Amygdala (tissue), 56 donors: Measurements from ENCODE around the gene ARHGAP42.

Experiments
- DNase-seq, 56 donors: peaks; one replicate each; lab custom pipeline; 2025; lab: John Stamatoyannopoulos, UW

ARHGAP42 gene

DNA sequence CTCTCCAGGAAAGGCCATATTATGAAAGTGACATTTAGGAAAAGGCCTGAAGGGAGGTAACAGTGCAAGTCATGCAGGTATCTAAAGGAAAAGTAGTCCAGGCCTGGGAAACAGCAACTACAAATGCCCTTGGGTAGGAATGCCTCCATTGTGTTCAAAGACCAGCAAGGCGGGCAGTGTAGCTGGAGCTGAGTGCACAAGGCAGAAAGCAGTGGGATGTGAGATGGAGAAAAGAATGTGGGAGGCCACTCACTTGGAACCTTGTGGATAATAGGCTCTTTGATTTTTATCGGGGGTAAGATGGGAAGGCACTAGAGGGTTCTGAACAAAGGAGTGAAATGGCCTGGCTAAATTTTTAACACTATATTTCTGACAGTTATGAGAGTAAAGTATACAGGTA lies 253.9 kb downstream of the ARHGAP42 start:
- DNase-seq, result no peak

DNA sequence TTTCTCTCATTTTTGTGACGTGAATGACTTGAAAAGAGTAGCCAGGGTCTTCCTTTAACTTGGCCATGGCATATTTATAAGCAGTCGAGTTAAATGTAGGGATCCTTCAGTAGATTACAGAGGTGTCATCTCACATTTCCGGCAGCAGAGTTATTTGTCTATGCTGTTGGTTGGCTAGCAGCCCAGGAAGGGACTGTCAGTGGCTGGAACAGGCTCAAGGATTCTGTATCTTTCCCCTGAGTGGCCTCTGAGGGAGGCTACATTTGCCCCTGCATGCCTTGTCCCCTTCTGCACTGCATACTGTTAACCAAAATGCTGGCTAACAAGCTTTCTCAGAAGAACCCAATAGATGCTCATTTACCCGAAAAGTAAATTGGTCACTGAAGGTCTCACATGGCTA lies 254.9 kb downstream of the ARHGAP42 start:
- peak in 1 of 56 donors; percentile 7 for DNase-seq

GRCh38 chr11:100948936-100949335 lies 261.8 kb downstream of the ARHGAP42 start:
- no peak for DNase-seq

GRCh38 chr11:100949443-100949842 lies 262.4 kb downstream of the ARHGAP42 start:
- no peak for DNase-seq

GRCh38 chr11:100955318-100955717 lies 268.2 kb downstream of the ARHGAP42 start:
- no peak for DNase-seq

- no peak for DNase-seq
Measured at GRCh38 chr11:100956351-100956750, 269.3 kb downstream of the ARHGAP42 start.

DNA sequence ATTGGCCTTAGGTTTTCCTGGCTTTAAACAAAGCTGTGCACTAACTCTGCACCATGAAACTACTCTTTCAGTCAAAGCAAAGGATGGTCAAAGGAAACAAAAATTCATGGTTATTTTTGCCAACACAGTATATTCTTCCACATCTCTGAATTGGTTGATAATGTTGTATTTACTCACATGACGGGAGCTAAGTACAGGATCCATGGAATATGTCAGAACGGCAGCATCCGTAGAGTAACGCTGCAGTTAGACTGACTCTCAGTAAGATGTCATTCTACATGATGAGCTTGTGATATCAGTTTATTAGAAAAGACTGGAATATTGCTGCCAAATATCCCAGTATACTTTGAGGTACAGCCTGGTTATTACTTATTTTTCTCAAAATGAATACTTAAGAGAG lies 270.4 kb downstream of the ARHGAP42 start:
- DNase-seq, result no peak

DNA sequence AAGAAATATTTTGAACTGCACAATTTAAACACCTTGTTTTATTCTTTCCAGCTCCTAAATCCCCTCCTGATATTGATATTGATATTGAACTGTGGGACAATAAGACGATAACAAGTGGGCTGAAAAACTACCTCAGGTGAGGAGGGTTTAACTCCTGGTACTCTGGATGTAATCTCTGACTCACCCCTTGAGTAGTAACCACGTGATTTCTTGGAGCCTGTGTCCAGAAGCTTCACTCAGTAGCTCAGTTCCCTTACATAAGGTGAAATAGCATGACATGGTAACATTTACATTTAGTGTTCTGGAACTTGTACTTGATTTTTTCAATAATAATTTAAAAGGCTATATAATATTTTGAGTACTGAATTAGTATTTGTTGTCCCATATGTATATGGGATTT lies 274.5 kb downstream of the ARHGAP42 start:
- DNase-seq, result no peak

DNA sequence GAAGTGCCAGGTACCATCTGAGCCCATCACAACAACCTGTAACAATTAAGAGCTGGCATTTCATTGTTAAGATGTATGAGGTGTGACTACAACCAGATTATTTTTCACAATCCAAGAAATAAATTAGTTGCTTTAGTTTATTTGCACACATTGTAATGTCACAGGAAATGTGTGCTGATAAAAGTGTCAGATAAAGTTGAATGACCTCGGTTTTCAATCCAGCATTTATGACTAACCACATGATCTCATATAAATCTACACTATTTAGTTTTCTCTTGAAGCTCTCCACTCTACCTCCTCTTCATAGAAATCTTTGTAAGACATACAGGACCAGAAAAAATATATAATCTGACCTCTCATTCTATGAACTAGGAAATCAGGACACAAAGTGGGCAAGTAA lies 276.3 kb downstream of the ARHGAP42 start:
- DNase-seq, result no peak

DNA sequence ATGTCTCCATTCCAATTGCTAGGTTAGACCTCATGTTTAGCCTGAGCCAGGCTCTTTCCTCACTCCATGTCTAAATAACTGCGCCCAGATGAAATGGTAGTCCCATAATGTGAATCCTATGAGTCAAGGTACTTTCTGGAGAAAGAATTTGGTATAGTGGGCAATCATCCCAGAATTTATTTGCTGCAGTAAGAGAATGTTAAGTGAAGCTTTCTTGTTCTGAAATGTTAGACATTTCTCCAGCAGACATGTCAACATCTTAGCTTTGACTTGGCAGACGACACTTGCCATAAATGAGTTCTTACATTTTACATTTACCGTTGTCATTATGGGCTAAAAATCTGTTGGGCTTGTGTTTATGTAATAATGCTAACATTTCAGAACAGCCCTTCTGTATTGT lies 277.3 kb downstream of the ARHGAP42 start:
- no peak for DNase-seq

DNA sequence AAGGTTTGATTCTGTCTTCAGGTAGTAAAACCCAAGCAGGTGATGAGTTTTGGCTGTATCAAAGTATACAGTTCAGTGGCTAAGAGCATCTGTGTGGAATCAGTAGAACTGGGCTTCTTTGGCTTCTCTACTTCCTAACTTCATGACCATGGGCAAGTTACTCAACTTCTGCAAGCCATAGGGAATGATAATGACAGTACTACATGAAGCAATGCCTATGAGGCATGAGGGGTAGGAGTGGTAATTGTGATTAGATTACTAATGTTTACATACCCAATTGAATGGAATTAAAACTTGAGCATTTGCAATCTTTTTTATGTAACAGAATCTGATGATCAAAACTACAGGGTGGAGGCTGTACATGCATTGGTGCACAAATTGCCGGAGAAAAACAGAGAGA lies 278.3 kb downstream of the ARHGAP42 start:
- DNase-seq, result no peak

DNA sequence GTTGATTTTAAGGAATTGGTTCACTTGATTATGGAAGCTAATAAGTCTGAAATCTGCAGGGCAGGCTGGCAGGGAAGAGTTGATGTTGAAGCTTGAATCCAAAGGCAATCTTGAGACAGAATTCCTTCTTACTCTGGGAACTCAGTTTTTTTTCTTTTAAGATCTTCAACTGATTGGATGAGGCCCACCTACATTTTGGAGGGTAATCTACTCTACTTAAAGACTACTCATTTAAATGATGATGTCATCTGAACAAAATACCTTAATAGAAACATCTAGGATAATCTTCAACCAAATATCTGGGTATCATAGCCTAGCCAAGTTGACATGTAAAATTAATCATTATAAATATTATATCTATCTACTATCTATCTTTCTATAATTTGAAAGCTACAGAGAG lies 279.3 kb downstream of the ARHGAP42 start:
- DNase-seq, result no peak

DNA sequence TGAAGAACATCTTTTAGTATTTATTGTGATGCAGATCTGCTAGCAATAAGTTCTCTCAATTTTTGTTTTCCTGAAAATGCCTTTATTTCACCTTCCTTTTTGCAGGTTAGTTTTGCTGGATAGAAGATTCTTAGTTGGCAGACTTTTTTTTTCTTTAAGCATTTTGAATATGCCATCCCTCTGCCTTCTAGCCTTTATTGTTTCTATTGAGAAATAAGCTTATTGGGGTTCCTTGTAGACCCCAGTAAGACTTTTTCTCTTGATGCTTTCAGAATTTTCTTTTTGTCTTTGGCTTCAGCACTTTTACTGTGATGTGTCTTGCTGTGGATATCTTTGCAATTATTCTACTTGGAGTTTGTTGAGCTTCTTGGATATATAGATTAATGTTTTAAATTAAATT lies 281.9 kb downstream of the ARHGAP42 start:
- DNase-seq, result no peak

- no peak for DNase-seq
Measured at GRCh38 chr11:100970283-100971164, 283.4 kb downstream of the ARHGAP42 start.

DNA sequence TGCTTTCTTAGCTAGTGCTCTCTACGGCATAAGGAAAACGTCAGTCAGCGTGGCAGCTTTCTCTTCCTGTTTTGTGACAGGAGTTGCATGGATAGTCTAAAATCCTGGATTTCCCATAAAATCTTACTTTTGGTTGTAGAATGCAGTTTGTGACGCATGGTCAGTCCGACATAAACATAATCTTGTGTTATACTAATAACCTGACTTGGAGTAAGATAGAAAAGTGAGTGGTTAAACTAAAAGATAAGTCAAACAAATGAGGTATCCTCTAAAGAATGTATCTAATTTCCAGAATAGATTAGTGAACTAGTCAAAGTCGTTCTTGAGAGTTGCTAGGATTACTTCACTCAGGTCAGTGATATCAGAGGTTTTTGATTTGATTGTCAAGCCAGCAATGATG lies 285.0 kb downstream of the ARHGAP42 start:
- no peak for DNase-seq

DNA sequence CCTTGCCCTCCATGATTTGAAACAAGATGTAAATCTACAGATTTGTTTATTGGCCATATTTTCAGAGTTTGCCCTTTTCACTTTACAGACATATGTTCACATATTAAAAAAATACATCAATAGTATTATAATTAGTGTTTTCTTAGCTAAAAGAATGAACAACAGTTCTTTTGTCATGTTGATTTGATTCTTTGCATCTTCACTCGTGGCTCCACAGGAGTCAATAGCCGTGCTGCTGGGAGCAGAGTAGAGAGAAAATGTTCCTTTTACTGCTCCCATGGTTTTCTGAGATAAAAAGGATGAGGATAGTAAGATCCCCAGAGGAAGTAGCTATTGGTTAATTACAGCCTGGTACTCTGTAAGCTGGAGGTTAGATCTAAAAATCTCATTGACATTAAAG lies 291.4 kb downstream of the ARHGAP42 start:
- DNase-seq, result no peak

DNA sequence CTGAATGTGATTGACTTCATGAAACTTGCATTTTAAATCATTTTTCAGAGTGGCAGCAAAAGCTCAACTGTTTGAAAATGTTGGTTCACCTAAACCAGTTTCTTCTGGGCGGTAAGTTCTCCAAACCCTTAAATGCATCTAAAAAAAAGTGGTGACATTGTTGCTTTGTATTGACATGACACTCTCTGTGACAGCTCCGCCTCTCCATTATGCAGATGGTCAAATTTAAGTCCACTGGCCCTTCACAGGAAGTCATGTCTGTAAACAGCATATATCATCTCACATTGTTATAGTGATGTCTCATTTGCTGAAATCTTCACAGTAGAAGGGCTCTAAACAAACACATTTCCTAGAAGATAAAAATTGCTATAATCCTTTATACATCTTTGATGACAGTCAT lies 291.9 kb downstream of the ARHGAP42 start:
- DNase-seq, result no peak

- DNase-seq, result no peak
Measured at GRCh38 chr11:100980156-100980555, 293.1 kb downstream of the ARHGAP42 start.

DNA sequence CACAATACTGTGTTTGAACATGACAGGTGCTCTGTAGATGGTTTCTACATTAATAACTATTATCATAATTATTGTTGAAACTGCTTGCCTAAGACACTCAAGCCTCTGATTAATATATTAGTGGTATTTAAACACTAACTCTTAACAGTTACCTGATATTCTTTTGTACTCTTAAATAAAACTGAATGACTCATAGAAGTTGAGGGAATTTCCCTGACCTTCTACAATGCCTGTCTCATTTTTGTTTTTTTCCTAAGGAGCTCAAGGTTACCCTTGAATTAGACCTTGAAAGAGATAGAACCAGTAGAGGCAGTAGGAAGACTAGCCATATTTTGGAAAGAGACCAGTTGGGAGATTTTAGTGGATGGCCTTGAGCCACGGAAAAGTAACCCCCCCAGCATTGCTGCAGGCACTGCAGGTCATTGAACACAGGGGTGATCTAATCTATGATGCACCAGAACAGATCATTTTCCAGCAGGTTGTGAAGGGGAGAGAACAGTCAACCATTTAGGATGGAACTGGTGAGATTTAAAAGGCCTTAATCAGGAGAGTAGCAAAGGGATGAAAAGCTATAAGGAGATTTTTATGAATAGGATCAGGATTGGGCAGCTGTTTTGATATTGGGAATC lies 294.2 kb downstream of the ARHGAP42 start:
- DNase-seq, result no peak

GRCh38 chr11:100984668-100985067 lies 297.6 kb downstream of the ARHGAP42 start:
- no peak for DNase-seq

GRCh38 chr11:100990931-100991330 lies 303.8 kb downstream of the ARHGAP42 start:
- DNase-seq, result no peak

GRCh38 chr11:100991541-100991940 lies 304.5 kb downstream of the ARHGAP42 start:
- DNase-seq, result no peak
